COLO668 (cell line): Measurements from ENCODE around the gene TSSC4.

Source experiments
- DNase-seq: peaks from one replicate; lab custom pipeline; 2025; ENCODE audit not compliant: unreplicated experiment; lab: John Stamatoyannopoulos, UW

The TSSC4 gene

GRCh38 chr11:2415601-2416380 is 15.2 kb downstream of the TSSC4 start:
- DNase-seq, result no peak

GRCh38 chr11:2416765-2417164 is 16.2 kb downstream of the TSSC4 start:
- no peak for DNase-seq

GRCh38 chr11:2417856-2418692 is 17.5 kb downstream of the TSSC4 start:
- DNase-seq, result no peak

- no peak for DNase-seq
Measured at GRCh38 chr11:2418693-2419360, 18.3 kb downstream of the TSSC4 start.

- peak; percentile 66 for DNase-seq
Measured at GRCh38 chr11:2419638-2420501, 19.3 kb downstream of the TSSC4 start.

GRCh38 chr11:2420502-2421225 is 20.1 kb downstream of the TSSC4 start:
- peak; percentile 73 for DNase-seq

GRCh38 chr11:2421226-2421994 is 20.9 kb downstream of the TSSC4 start:
- DNase-seq, result no peak

GRCh38 chr11:2421996-2422395 is 21.4 kb downstream of the TSSC4 start:
- DNase-seq, result no peak

- DNase-seq, result no peak
Measured at GRCh38 chr11:2422461-2423156, 22.1 kb downstream of the TSSC4 start.

- DNase-seq, result no peak
Measured at GRCh38 chr11:2423157-2424025, 22.8 kb downstream of the TSSC4 start.

GRCh38 chr11:2424811-2425495 is 24.4 kb downstream of the TSSC4 start:
- no peak for DNase-seq

GRCh38 chr11:2425506-2425905 is 25.0 kb downstream of the TSSC4 start:
- no peak for DNase-seq

GRCh38 chr11:2426221-2426620 is 25.7 kb downstream of the TSSC4 start:
- no peak for DNase-seq

GRCh38 chr11:2426826-2427521 is 26.4 kb downstream of the TSSC4 start:
- no peak for DNase-seq

- no peak for DNase-seq
Measured at GRCh38 chr11:2427721-2428321, 27.3 kb downstream of the TSSC4 start.

- peak; percentile 65 for DNase-seq
Measured at GRCh38 chr11:2428322-2428795, 27.8 kb downstream of the TSSC4 start.
